ENCODE measurements around the gene PI4K2A. TPM values are rescaled to one million over a fixed set of nuclear protein-coding genes. Genes with fewer than 3 reads are reported as not detected.

PI4K2A gene
- total and polyA plus RNA-seq, 2 of the 4 experiments (the other 2 are of a cell fraction): 15.8 to 27.3 TPM

GRCh38 chr10:97590748-97591495 lies 49.5 kb upstream of the PI4K2A start:
- dilution Hi-C loops (cut with HindIII; ENCODE audit: low sequenced_read_pairs, unreplicated experiment): no loop called here
- Histone ChIP-seq H3K9me3 (ENCODE audit: control insufficient read depth, insufficient read depth, low read length) (no peaks in the 10 kb centered on the region), H4K20me1 (ENCODE audit: insufficient read depth, low read length) (no peaks in the 10 kb centered on the region), H3K4ac (ENCODE audit: low read depth, low read length) (no peak overlapping the region), H3K79me1 (ENCODE audit: low read depth in 1 of 2, low read length in 2 of 2) (no peaks in the 10 kb centered on the region), H4K91ac (ENCODE audit: insufficient read depth, low read depth, low read length) (no peak overlapping the region), H2AK9ac (replicated peaks; ENCODE audit: low read depth, low read length, poor library complexity) (no peak overlapping the region), H3K4me1 (ENCODE audit: control insufficient read depth, insufficient read depth, low read length) (peaks cover 4% of the 10 kb centered on the region), H2BK20ac (ENCODE audit: low read depth, low read length) (no peak overlapping the region), H3K56ac (ENCODE audit: extremely low read depth, insufficient read depth, low read length) (no peak overlapping the region), H2AFZ (replicated peaks; ENCODE audit: low read length, poor library complexity) (peak overlapping the region; percentile 8), H3K4me3 (ENCODE audit: insufficient read depth, low read depth, low read length) (no peak overlapping the region), H2BK5ac (ENCODE audit: low read depth, low read length, poor library complexity, severe bottlenecking) (no peak overlapping the region), H3K27me3 (ENCODE audit: control insufficient read depth, insufficient read depth, low read length) (no peaks in the 10 kb centered on the region), H3K18ac (ENCODE audit: low read depth, low read length) (no peak overlapping the region), H4K8ac (ENCODE audit: low read depth in 2 of 2, low read length in 2 of 2) (no peak overlapping the region), H4K5ac (ENCODE audit: low read depth, low read length) (no peak overlapping the region), H3K23ac (ENCODE audit: low read depth, low read length) (no peak overlapping the region), H3K27ac (ENCODE audit: insufficient read depth, low read length) (no peak overlapping the region), H2AK5ac (ENCODE audit: low read depth, low read length) (no peak overlapping the region), H2BK15ac (ENCODE audit: low read depth, low read length) (no peak overlapping the region), H3K9me1 (ENCODE audit: insufficient read depth, low read length) (no peaks in the 10 kb centered on the region; the same call in 1 of the 2 replicates), H3K36me3 (ENCODE audit: control insufficient read depth, insufficient read depth, low read length) (no peaks in the 10 kb centered on the region), H3K9ac (ENCODE audit: low read depth, low read length) (no peak overlapping the region), H3K4me2 (ENCODE audit: low read depth, low read length) (no peak overlapping the region), H2BK120ac (ENCODE audit: low read depth, low read length) (no peak overlapping the region), H3K14ac (replicated peaks; ENCODE audit: low read depth, low read length) (no peak overlapping the region)
- BruUV-seq (replicated peaks): no TSS peak
- ChIA-PET CTCF (no interaction called here), POLR2A (ENCODE audit: unreplicated experiment) (no interaction called here)
- TF ChIP-seq CTCF (conservative IDR thresholded peaks at IDR 0.05; ENCODE audit: low read depth, low read length): no peak
- no peak for TF ChIP-seq RFX5 (IDR thresholded peaks at IDR 0.05; ENCODE audit: low read depth, low read length)
- no peak for TF ChIP-seq CHD1 (IDR thresholded peaks at IDR 0.05; ENCODE audit: low read depth, low read length)
- TF ChIP-seq MAZ (IDR thresholded peaks at IDR 0.05; ENCODE audit: borderline replicate concordance, low read depth, low read length): no peak
- TF ChIP-seq FOS (IDR thresholded peaks at IDR 0.05; ENCODE audit: low read depth, low read length): no peak
- no peak for TF ChIP-seq MAFK (IDR thresholded peaks at IDR 0.05; ENCODE audit: low read depth, low read length)
- TF ChIP-seq SMC3 (IDR thresholded peaks at IDR 0.05; ENCODE audit: low read depth, low read length): no peak
- TF ChIP-seq MXI1 (IDR thresholded peaks at IDR 0.05; ENCODE audit: borderline replicate concordance, low read depth, low read length): no peak
- WGBS, 2 experiments (ENCODE audit: extremely low coverage in 2 of 2, insufficient read length in 1 of 2): 100% methylated on average over 1 of the region's 5 CpGs; no CpG with 5 or more reads in 1 of the 2 experiments
- intact Hi-C loops (cut with micrococcal nuclease): no loop called here
- DNase-seq: no peak
- no peak for ATAC-seq (ENCODE audit: low read depth)
- in situ Hi-C loops (cut with MboI; ENCODE audit: low sequenced_read_pairs): no loop called here
